Bladder microvascular endothelial cell (primary cell): ENCODE data around the gene ING4. TPM values are rescaled to one million over a fixed set of nuclear protein-coding genes. Genes with fewer than 3 reads are reported as not detected.

Source experiments
- total RNA-seq: library from RNA; depleted of rRNA; stranded (reverse); fragments of >200 nt; gene quantifications from 2 replicates; pipeline ENCODE4 v1.2.3, GENCODE V29; 2014

Gene ING4
- 27.2 and 43.3 TPM in 2 replicates for total RNA-seq

GRCh38 chr12:6662906-6663742, at the start of gene ING4:
Gene ING4, minus strand, starts transcription at chr12:6663119. Its CDS starts 18 bp downstream, at chr12:6663101.

GRCh38 chr12:6700646-6701051, 37.7 kb upstream of the ING4 start, which contains the start of gene PIANP:
Gene PIANP, minus strand, starts transcription at chr12:6700815. Its CDS starts 2,754 bp downstream, at chr12:6698061.

GRCh38 chr12:6688999-6689882, 26.3 kb upstream of the ING4 start, which contains the start of gene ZNF384:
Gene ZNF384, minus strand, starts transcription at chr12:6689375. Its CDS starts 9,855 bp downstream, at chr12:6679520.

GRCh38 chr12:6647083-6647604, 15.8 kb downstream of the ING4 start, which contains the start of gene ACRBP:
Gene ACRBP, minus strand, starts transcription at chr12:6647432. Its CDS starts 66 bp downstream, at chr12:6647366.

DNA sequence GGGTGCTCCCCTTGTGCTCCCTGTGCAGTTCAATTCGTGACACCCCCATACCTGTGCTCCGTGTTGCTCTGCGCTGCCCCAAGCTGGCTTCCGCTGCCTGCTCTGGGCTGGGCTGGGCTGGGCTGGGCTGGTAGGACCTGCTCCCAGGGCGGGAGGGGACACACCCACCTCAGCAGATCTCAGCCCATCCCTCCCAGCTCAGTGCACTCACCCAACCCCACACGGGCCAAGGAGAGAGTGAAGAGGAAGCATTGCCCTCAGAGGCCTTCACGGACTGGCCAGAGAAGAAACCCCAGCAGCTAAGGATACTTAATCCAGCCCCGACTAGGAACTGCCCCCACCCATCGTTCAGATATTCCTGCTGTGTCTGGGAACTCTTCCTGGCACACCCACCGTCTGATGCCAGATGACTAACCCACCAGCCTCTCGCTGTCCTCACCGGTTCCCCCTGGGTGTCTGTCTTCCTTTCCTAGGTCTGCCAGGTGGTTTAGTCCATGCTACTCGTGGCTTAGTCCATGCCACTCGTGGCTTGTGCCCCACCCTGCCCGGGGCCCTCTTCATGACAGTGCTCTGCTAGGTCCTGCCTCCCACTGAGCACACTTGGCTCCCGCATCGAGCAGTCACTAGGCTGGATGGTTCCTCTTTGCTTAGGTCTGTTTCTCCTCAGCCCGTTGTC, 26.9 kb downstream of the ING4 start, which contains the start of gene LPAR5:
Gene LPAR5, minus strand, starts transcription at position 104 of the 676 bp plus-strand sequence. CDS start 14,711 bp downstream, outside the sequence.

Other genes starting within 250 kb of the ING4 start
- gene CD27, start 218.2 kb downstream of the ING4 start, total RNA-seq = not detected in 2 replicates
- gene TAPBPL, start 211.1 kb downstream of the ING4 start, total RNA-seq = 11.8 and 17.4 TPM in 2 replicates
- 1.9 and 7.9 TPM in 2 replicates for gene VAMP1, start 192.4 kb downstream of the ING4 start, total RNA-seq
- 107 and 118 TPM in 2 replicates for gene MRPL51, start 169.9 kb downstream of the ING4 start, total RNA-seq
- 36.8 and 54.2 TPM in 2 replicates for gene NCAPD2, start 169.0 kb downstream of the ING4 start, total RNA-seq
- gene GAPDH, start 128.6 kb downstream of the ING4 start, total RNA-seq = 3,225 and 4,830 TPM in 2 replicates
- gene IFFO1, start 107.1 kb downstream of the ING4 start, total RNA-seq = 6.6 and 12.7 TPM in 2 replicates
- gene NOP2, start 94.8 kb downstream of the ING4 start, total RNA-seq = 6.5 and 19.4 TPM in 2 replicates
- gene CHD4, start 55.7 kb downstream of the ING4 start, total RNA-seq = 158 and 246 TPM in 2 replicates
- gene LPAR5, start 27.2 kb downstream of the ING4 start, total RNA-seq = not detected in 2 replicates
- gene ACRBP, start 15.7 kb downstream of the ING4 start, total RNA-seq = 0.16 and 0.57 TPM in 2 replicates
- gene ZNF384, start 26.3 kb upstream of the ING4 start, total RNA-seq = 6.5 and 18.5 TPM in 2 replicates
- gene PIANP, start 37.7 kb upstream of the ING4 start, total RNA-seq = not detected in 2 replicates
- gene COPS7A, start 60.9 kb upstream of the ING4 start, total RNA-seq = 27.8 and 75.8 TPM in 2 replicates
- gene MLF2, start 90.0 kb upstream of the ING4 start, total RNA-seq = 75.8 and 151 TPM in 2 replicates
- gene PTMS, start 103.2 kb upstream of the ING4 start, total RNA-seq = 50.5 and 163 TPM in 2 replicates
- gene LAG3, start 109.4 kb upstream of the ING4 start, total RNA-seq = 0.13 and 0.16 TPM in 2 replicates
- gene CD4, start 126.4 kb upstream of the ING4 start, total RNA-seq = not detected in 2 replicates
- gene GPR162, start 158.7 kb upstream of the ING4 start, total RNA-seq = 0.50 and 1.5 TPM in 2 replicates
- gene P3H3, start 165.3 kb upstream of the ING4 start, total RNA-seq = 10.4 and 30.2 TPM in 2 replicates
- gene GNB3, start 177.8 kb upstream of the ING4 start, total RNA-seq = 0.44 TPM in 1 of 2 replicates, not detected in the other
- 7.0 and 13.4 TPM in 2 replicates for gene CDCA3, start 188.2 kb upstream of the ING4 start, total RNA-seq
- 72.7 and 101 TPM in 2 replicates for gene USP5, start 189.0 kb upstream of the ING4 start, total RNA-seq
- 873 and 896 TPM in 2 replicates for gene TPI1, start 204.4 kb upstream of the ING4 start, total RNA-seq
- gene SPSB2, start 210.2 kb upstream of the ING4 start, total RNA-seq = 3.6 and 4.0 TPM in 2 replicates
- gene LRRC23, start 241.7 kb upstream of the ING4 start, total RNA-seq = 1.9 and 3.8 TPM in 2 replicates